NCI-H146 treated with DMSO at 0.1 percent for 48 hours (cell line): Measurements from ENCODE around the gene ATOH8.

Experiments used
- DNase-seq: peaks from one replicate; lab custom pipeline; 2025; ENCODE audit not compliant: unreplicated experiment; lab: John Stamatoyannopoulos, UW

The ATOH8 gene

DNA sequence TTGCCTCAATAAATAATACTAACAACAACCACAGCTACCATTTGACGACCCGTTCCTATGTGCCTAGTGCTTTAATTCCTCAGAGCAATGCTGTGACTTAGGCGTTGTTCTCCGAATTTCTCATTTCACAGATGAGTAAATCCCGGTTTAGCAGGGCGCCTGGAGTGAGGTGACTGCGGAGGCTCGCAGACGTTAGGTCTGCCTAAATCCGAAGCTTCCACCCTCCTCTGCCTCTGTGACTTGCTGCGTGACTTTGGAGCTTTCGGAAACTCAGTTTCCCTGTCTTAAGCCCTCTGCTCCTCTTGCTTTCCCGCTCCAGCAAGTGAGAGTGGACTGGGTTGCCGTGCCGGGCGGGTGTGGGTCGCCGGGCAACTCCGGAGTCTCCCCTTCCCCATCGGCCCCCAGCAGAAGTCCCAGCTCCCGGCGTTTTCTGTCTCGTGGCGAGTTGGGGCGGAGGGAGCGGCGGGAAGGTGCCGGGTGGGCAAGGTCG is 711 bp upstream of the ATOH8 start:
- no peak for DNase-seq

DNA sequence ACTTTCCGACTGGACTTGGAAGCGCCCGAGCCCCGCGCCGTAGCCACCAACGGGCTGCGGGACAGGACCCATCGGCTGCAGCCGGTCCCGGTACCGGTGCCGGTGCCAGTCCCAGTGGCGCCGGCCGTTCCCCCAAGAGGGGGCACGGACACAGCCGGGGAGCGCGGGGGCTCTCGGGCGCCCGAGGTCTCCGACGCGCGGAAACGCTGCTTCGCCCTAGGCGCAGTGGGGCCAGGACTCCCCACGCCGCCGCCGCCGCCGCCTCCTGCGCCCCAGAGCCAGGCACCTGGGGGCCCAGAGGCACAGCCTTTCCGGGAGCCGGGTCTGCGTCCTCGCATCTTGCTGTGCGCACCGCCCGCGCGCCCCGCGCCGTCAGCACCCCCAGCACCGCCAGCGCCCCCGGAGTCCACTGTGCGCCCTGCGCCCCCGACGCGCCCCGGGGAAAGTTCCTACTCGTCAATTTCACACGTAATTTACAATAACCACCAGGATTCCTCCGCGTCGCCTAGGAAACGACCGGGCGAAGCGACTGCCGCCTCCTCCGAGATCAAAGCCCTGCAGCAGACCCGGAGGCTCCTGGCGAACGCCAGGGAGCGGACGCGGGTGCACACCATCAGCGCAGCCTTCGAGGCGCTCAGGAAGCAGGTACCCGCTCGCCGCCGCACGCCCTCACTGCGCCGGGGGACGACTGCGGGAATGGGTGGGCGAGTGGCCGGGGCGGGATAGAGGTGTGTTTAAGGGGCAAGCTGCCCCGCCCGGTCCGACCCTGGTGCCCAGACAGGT is 713 bp downstream of the ATOH8 start:
- DNase-seq: no peak

DNA sequence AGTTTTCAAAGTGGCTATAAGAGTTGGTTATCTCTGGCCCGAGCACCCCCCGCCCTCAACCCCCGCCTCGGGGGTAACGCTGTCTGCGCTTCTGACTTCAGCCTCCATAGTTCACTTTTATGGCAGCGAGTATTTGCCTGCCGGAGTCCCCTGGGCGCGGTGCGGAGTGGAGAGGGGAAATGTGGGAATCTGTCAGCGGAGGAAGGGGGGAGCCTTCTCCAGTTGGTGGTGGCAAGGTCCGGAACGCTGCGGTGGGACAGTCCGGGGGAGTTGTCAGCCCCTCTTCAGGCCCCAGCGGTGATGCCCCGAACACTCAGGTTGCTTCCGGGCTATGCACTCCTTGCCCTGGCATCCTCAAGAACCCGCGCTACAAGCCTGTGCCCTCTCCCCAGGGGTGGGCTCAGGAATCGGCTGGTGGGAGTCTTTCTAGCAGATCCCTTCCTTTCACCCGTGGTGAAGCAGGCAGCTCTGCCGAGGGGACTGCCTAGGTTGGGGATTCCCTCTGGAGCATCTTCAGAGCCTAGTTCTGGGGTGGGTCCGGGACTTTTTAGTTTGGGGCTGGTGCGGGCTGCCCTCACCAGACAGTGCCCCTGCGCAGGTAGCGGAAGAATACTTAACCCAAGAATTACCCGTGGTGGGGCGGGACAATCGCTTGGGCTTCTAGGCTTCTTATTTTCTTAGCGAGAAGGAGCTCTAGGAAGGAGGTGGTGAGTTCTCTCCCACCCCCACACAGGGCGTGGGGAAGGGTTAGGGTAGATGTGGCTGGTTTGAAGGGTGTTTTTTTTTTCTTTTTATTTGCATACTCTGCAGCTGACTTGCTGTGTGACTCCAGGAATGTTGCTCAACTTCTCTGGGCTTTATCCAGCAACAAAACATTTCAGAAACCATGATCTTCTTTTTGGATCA is 1.6 kb downstream of the ATOH8 start:
- DNase-seq: no peak

DNA sequence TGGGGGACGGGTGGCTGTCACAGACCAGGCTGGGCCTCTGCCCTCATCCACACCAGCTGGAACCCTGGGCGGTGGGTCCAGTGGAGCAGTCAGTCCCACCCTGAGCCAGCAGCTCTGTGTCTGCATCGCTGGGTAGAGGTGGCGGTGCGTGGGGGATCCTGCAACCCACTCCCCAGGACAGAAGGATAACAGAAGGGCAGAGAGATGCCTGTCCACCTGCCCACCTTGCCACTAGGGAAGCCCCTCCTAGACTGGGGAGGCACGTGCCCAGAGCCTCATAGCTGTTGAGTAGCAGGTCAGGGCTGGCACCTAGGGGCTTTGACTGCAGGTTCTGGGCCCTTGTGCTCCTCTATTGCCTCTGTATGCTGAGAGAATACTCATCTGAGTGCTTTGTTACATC is 2.4 kb downstream of the ATOH8 start:
- no peak for DNase-seq

DNA sequence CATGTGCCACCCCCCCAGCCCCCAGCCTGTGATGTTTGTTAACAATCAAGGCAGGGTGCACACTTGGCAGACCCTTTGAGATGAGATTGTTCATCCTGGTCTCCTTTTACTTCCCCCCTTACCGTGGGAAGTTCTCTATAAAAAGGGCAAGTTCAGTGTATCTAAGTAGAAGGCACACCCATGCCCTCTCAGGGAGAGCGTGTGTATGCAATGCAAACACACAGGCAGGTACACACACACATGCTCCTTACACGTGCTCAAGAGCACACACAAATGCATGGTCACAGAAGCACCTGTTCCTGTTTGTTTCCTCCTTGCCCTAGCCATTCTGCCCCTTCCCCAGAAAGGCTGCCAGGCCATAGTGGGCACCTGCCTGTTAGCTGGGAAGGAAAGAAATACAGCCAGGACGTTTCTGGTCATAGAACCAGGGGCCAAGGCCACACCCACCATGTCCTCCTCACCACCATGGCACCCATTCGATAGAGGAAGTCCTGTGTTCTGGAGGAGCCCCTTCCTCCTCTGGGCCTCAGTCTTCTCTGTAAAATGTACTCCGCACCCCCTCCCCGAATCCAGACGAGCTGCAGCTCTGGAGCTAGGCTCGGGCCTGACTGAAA is 3.1 kb downstream of the ATOH8 start:
- no peak for DNase-seq

DNA sequence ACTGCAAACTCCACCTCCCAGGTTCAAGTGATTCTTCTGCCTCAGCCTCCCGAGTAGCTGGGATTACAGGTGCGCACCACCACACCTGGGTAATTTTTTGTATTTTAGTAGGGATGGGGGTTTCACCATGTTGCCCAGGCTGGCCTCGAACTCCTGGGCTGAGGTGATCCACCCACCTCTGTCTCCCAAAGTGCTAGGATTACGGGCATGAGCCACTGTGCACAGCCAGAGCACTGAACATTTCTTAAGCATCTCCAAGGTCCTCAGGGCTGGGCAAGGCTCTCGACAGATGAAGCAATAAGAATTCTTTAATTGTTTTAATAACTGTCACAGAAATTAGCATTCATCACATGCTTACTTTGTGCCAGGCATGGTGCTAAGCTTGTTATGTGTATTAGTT is 4.1 kb downstream of the ATOH8 start:
- no peak for DNase-seq

DNA sequence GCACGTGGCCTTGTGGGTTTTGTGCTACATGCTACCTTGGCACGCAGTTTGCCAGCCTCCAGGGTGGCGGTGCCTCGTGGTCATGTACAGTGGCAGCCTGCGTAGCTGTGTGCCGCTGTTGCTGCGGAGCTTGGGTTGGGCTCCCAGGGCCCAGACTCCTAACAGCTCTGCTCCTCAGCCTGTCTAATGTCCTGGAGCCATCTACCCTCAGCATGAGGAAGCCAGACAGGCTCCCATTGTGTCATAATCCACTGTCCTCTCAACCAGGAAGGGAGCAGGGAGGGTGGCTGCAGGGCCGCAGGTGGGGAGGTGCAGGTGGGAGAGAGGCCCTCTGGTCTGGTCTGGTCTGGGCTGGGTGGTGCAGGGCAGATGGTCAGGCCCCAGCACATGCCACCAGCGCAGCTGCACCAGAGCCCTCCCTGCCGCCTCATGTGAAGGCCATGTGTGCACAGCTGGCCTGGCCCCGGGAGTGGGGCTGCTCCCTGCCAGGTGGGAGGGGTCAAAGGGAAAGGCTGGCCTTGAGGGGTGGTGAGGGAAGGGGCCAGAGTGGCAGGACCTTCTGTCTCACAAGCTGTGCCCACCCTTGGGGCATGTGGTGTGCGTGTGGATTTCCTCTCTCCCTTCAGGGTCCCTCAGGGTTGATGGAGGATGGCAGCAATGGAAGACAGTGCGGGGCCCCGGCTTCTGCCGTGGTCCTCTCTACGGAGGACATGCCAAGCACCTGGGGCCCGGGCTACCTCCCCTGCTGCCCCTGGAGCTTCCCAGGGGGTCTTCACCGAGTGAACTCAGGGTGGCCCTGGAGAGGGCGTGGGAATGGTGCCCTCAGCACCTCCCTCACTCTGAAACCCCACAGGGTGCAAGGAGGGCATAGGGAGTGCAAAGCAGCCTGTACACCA is 4.8 kb downstream of the ATOH8 start:
- DNase-seq: peak; percentile 32

DNA sequence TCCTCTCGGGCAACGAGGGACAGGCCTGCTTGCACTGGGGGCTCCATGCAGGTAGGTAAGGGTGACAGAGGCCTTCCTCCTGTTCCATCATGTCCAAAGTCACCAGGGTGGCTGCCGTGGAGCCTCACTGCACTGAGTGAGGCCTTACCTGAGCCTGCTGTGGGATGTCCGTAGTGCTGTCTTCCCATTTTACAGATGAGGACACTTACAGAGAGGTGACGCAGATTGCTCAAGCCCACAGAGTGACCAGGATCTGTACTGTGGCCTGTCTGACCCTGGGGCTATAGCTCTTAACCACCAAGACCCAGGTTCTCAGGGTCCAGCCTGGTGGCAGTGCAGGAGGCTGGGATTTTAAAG is 5.4 kb downstream of the ATOH8 start:
- DNase-seq: no peak

DNA sequence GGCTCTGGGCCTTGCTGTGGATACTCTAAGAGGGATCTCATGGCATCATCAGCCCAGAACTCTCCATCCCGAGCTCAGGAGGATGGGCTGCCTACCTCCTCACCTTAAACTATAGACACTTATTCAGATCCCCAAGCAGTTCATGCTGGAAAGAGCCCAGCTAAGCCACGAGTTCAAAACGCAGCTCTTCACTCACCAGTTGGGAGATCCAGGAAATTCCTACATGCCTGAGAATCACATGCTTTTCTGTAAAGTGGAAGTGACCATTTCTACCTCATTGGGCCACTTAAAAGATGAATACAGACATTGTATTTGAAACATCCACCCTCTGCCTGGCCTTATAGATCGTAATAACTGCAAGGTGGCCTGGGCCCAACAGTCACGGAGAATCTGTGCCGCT is 6.6 kb downstream of the ATOH8 start:
- no peak for DNase-seq

DNA sequence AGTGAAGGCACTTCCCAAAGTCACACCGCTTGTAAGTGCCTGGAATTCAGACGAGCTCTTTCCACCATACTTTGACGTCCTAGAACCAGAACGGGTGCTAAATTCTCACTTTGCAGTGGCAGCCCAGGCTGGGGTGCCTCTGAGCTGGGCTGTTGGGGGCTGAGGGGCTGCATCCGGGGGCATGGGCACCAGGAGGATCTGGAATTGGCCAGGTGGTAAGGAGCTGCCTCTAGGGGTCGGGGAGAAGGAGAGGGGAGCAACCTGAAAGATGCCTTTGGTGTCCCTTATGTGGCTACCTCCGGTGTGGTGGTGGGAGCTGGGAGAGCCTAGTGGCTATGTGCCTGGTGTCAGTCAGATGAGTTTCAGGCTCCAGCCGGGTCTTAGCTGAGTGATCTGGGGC is 7.1 kb downstream of the ATOH8 start:
- DNase-seq: no peak

DNA sequence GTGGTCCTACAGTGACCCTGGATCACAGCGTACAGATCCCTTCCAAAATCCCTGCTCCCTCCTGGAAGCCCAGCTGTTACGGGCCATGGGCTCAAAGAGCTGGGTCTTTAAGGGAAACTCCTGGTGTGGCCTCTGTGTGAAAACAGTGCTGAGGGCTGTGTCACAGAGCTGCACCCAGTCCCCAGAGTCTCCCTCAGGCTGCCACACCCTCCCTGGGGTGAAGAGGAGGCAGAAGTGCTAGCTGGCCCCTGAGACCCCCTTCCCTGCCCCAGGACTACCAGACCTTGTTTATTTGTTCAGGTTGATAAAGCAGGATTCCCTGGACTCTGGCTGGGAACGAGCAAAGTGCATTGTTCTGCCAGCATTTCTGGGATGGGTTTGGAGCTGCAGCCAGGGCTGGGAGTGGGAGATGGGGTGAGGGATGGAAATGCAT is 7.7 kb downstream of the ATOH8 start:
- DNase-seq: no peak

DNA sequence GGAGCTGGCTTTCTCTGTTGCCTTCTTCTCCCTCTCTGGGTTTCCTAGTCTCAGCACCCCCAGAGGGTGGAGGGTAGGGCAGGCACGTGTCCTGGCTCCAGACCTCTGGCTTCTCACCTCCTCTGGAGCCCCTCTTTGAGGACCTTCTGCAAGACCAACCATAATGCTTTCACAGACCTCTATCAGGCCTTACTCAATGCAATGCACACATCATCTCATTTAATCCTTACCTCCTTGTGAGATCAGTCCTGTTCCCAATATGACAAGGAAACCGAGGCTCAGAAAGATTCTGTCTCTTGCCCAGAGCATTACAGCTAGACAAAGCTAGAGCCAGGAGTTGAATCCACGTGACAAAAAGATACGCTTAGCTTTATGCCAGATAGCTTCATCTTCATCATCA is 8.2 kb downstream of the ATOH8 start:
- DNase-seq: no peak

DNA sequence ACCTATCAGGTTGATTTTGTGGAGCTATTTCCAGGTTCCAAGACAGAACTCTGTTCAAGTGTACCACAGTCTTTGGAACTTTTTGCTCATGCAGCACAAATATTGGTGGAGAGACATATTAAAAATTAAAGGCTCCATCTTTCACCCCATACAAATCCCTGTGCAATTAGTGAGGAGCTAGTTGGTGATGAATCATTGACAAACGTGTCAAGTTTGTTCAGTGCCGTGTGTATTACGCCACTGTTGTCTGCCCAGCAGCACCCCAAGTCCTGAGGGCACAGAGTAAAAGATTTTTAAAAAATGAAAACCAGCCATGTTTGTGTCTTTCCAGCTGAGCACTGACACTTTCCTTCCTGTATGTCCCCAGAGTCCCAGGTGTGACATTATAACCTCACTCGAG is 9.3 kb downstream of the ATOH8 start:
- DNase-seq: no peak

DNA sequence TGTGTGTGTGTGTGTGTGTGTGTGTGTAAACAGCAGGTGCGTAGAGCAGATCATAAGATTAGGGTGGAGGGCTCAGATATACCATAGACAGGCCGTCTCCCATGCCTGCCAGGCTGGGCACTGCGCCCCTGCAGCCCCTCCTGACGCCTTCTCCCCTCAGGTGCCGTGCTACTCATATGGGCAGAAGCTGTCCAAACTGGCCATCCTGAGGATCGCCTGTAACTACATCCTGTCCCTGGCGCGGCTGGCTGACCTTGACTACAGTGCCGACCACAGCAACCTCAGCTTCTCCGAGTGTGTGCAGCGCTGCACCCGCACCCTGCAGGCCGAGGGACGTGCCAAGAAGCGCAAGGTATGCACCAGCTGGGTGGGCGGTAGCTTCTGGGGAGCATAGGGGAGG is 10.0 kb downstream of the ATOH8 start:
- no peak for DNase-seq

DNA sequence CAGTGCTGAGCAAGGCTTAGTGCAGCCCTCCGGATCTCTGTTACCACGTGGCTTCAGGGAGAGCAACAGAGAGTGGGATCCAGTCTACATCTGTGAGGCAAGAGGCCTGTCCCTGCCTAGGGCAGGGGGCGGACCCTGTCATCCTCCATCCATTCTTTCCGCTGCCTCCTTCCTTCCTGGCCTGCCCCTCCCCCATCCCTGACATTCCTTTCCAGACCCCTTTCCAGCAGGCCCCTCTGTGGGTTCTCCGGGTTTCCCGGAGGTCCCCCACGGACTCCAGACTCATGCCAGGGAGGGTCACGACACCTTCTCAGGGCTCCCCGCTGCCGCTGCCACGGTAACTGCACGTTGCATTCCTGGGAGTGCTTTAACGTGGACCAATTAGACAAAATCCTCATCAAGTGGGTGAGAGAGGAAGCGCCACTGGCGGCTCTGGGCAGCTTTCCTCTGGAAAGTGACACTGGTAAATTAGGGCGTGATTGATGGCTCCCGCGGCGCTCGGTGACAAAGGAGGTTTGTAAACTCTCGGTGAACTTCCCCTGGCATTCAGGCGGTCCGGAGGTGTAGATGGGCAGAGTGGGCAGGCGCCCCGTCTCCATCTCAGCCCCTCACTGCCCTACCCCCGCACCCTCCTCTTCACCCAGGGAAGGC is 11.4 kb downstream of the ATOH8 start:
- no peak for DNase-seq

DNA sequence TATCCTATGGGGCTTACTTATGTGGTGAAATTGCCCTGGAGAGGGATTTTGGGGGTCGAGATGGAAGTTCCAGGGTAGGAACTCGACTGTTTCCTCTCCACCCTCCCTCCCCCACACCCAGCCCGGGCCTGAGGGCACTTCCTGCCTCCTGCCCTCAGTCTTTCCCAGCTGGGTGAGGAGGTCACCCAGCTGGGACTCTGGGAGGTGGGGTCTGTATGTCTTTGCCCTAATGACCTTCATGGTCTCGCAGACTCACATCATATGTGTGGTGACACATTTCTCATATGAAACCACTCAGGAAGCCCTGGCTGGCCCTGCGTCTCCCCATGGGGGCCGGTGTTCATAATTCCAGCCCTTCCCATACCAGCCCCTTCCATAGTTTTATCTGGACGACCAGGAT is 12.4 kb downstream of the ATOH8 start:
- no peak for DNase-seq

DNA sequence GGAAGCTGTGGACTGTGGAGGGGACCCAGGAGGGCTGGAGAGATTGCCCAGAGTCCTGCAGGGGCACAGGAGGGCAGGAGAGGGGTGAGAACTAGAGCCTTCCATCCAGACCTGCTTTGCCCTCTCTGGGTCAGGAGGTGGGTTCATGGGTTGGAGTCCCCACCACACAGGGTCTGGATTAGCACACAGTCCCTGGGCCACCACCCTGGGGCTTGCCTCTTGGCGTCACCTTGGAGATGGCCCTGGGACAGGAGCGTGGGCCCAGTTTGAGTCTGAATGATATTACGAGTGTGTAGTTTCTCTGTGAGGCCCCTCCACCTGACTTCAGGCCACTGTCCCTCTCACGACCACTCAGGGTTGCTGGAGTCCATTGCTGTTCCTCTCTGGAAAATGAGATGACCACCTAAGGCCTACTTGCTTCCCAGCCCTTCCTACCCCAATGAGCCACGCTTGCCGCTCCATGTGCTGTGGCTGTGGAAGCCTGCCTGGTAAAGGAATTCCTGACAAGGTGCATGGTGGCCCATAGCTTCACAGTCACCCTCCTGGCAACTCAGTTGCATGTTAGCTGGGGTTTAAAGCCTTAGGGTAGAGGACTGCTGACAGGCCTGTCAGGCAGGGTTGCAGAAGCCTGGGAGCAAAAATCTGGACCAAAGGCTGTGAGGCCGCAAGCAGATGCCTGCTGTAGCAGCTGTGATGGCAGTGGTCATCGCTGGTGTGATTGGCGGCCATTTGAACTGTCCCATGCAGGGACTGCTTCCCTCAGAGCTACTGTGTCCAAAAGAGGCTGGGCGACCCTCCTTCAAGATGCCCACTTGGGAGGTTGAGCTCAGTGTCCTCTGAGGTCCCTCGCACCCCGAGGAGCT is 14.2 kb downstream of the ATOH8 start:
- DNase-seq: no peak

DNA sequence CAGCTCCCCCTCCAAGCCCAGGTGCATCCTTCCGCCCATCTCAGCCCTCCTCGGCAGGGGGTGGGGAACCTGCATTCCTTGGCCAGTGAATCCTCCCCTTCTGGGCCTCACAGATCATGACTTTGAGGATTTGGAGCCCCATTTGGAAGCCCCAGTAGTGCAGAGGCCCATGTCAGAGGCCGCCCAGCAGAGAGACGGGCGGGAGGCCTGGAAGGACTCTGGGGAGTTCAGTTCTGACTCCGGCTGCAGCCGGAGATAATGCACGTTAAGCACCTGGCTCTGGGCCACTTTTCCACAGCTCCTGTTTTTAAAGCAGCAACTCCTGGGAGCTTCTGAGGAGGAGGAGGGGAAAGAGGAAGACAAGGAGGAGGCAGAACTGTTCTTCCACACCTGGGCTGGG is 14.9 kb downstream of the ATOH8 start:
- DNase-seq: no peak

DNA sequence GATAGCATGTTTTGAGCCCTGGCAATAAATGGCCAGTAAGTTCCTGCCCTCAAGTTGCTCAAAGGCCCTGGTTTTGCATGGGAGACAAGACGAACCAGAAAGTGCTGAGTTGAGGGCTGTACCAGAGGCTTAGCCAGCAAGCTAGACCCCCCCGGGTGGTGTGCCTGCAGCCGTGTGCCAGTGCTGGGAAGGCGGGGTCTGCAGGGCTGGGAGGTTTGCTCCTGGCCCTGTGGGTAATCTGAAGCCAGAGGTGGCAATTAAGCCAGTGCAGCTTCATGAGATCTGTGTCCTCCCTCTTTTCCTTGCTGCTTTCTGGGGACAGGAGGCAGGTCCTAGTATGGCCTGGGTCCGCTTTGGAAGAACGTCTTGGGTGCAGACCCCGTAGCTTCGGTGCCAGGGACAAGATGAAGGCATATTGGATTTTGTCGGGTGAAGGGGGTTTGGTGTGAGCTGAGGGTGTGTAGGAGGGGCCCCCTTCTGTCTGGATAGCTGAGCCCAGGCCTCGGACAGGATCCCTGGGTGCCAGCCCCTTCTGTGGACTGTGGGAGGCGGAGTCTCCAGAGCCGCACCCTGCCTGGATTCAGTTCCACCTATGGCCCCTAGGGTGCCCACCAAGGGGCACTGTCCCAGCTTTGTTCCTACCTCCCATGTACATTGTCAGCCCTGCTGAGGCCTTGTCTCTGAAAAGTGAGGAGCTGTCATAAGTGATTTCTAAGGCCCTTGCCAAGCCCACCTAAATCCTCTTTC is 15.6 kb downstream of the ATOH8 start:
- no peak for DNase-seq
